H1 (cell line): ENCODE measurements around the gene SLC6A18. TPM values are rescaled to one million over a fixed set of nuclear protein-coding genes. Genes with fewer than 3 reads are reported as not detected.

ENCODE experiments used
- CTCF ChIA-PET: fragments of 300-600 bp; sonication (Branson Sonifier 250); formaldehyde crosslinking; loops from one replicate; lab custom pipeline; 2021; ENCODE audit not compliant: partially characterized antibody; lab: Charles Lee
- POLR2A ChIA-PET: fragments of 300-600 bp; sonication (Branson Sonifier 250); formaldehyde crosslinking; loops from one replicate; lab custom pipeline; 2021; ENCODE audit warnings: inconsistent platforms; ENCODE audit not compliant: partially characterized antibody; lab: Charles Lee
- DNase-seq, 2 experiments: peaks; one replicate each; pipeline versions ENCODE4 v3.0.0 to v3.0.0-alpha.2; 2010 to 2022; ENCODE audit warnings: low spot score in 2 of 2, low read depth in 1 of 2, mixed read lengths in 1 of 2
- FAIRE-seq: peaks from 2 replicates; lab custom pipeline; 2011; peaks lifted over from hg19 to GRCh38; lab: Jason Lieb, UNC
- H2AFZ ChIP-seq: 2 replicates; pipeline ENCODE4 v1.8.1; 2012; ENCODE audit warnings: low read length, inconsistent platforms
- H2AK5ac ChIP-seq: 2 replicates; pipeline ENCODE4 v1.6.1; 2013; ENCODE audit warnings: low read depth, low read length
- H2BK120ac ChIP-seq: replicated peaks from 2 replicates; pipeline ENCODE3; 2013; ENCODE audit warnings: low read depth, low read length, inconsistent platforms
- H2BK12ac ChIP-seq: 2 replicates; pipeline ENCODE4 v1.6.1; 2013; ENCODE audit warnings: low read depth, low read length
- H2BK15ac ChIP-seq: 2 replicates; pipeline ENCODE4 v1.6.1; 2013; ENCODE audit warnings: low read length
- H2BK20ac ChIP-seq: 2 replicates; pipeline ENCODE4 v1.6.1; 2013; ENCODE audit warnings: low read length
- H2BK5ac ChIP-seq: 2 replicates; pipeline ENCODE4 v1.6.1; 2013; ENCODE audit warnings: low read depth, low read length
- H3K14ac ChIP-seq: 2 replicates; pipeline ENCODE4 v1.6.1; 2013; ENCODE audit warnings: inconsistent platforms; ENCODE audit not compliant: insufficient read length
- H3K18ac ChIP-seq: 2 replicates; pipeline ENCODE4 v1.6.1; 2013; ENCODE audit warnings: low read length; ENCODE audit errors: extremely low read depth
- H3K23ac ChIP-seq: 2 replicates; pipeline ENCODE4 v1.6.1; 2013; ENCODE audit warnings: inconsistent platforms; ENCODE audit not compliant: insufficient read length
- H3K23me2 ChIP-seq: 2 replicates; pipeline ENCODE4 v1.6.1; 2013; ENCODE audit warnings: low read depth, low read length
- H3K27ac ChIP-seq: 2 replicates; pipeline ENCODE4 v1.6.1; 2011; ENCODE audit warnings: low read depth, low read length, inconsistent platforms
- H3K27me3 ChIP-seq, 4 experiments: replicated peaks in 1 of 4; 1 replicate in 1 of 4; 2 replicates in 3 of 4; pipeline versions ENCODE4 v1.6.1 to v1.8.1; 2011 to 2013; ENCODE audit warnings: low read length in 3 of 4, mild to moderate bottlenecking in 3 of 4, inconsistent platforms in 2 of 4, mixed read lengths in 2 of 4, moderate library complexity in 1 of 4; ENCODE audit not compliant: control insufficient read depth in 3 of 4, insufficient read depth in 3 of 4; ENCODE audit errors: extremely low read depth in 1 of 4
- H3K36me3 ChIP-seq, 4 experiments: 2 replicates each; pipeline versions ENCODE4 v1.6.1 to v1.8.1; 2011 to 2013; ENCODE audit warnings: mild to moderate bottlenecking in 4 of 4, low read length in 3 of 4, moderate library complexity in 2 of 4, control low read depth in 1 of 4, inconsistent platforms in 1 of 4; ENCODE audit not compliant: insufficient read depth in 4 of 4, control insufficient read depth in 2 of 4
- H3K4ac ChIP-seq: replicated peaks from 2 replicates; pipeline ENCODE3; 2013; ENCODE audit warnings: low read length, low read depth, mixed read lengths, inconsistent platforms; ENCODE audit not compliant: insufficient read length
- H3K4me1 ChIP-seq, 4 experiments: replicated peaks in 1 of 4; 1 replicate in 1 of 4; 2 replicates in 3 of 4; pipeline versions ENCODE4 v1.6.1 to v1.8.1; 2011 to 2013; ENCODE audit warnings: low read length in 3 of 4, inconsistent platforms in 2 of 4, mixed read lengths in 1 of 4; ENCODE audit not compliant: insufficient read depth in 4 of 4, control insufficient read depth in 3 of 4
- H3K4me2 ChIP-seq, 2 experiments: 2 replicates each; pipeline versions ENCODE4 v1.6.1 to v1.8.1; 2011 to 2013; ENCODE audit warnings: low read depth in 2 of 2, low read length in 2 of 2, control low read depth in 1 of 2, inconsistent platforms in 1 of 2, mild to moderate bottlenecking in 1 of 2; ENCODE audit not compliant: insufficient read depth in 1 of 2
- H3K4me3 ChIP-seq, 4 experiments: fragments of 200-600, 300-600 bp in 1 of 4; sonication (generic), shearing (Covaris generic), sonication (Bioruptor Twin) in 1 of 4; 2 replicates each; pipeline versions ENCODE4 v1.5.1 to v1.8.1; 2011 to 2016; ENCODE audit warnings: low read length in 4 of 4, low read depth in 3 of 4, control low read depth in 2 of 4, inconsistent platforms in 2 of 4, mild to moderate bottlenecking in 2 of 4, mixed read lengths in 1 of 4, moderate library complexity in 1 of 4; ENCODE audit not compliant: insufficient read depth in 2 of 4; ENCODE audit errors: extremely low read depth in 1 of 4
- H3K56ac ChIP-seq: replicated peaks from 2 replicates; pipeline ENCODE3; 2013; ENCODE audit warnings: low read depth, mild to moderate bottlenecking, mixed read lengths, low read length, inconsistent platforms; ENCODE audit not compliant: insufficient read length
- H3K79me1 ChIP-seq: 2 replicates; pipeline ENCODE4 v1.6.1; 2013; ENCODE audit warnings: low read depth, low read length, control low read depth
- H3K79me2 ChIP-seq, 2 experiments: 2 replicates each; pipeline versions ENCODE4 v1.6.1 to v1.8.1; 2012 to 2013; ENCODE audit warnings: low read length in 2 of 2, mild to moderate bottlenecking in 2 of 2, inconsistent platforms in 1 of 2; ENCODE audit not compliant: insufficient read depth in 2 of 2, control insufficient read depth in 1 of 2
- H3K9ac ChIP-seq, 4 experiments: replicated peaks in 1 of 4; 1 replicate in 1 of 4; 2 replicates in 3 of 4; pipeline versions ENCODE4 v1.6.1 to v1.8.1; 2011 to 2013; ENCODE audit warnings: low read depth in 3 of 4, low read length in 3 of 4, control low read depth in 2 of 4, mild to moderate bottlenecking in 2 of 4, moderate library complexity in 2 of 4, inconsistent platforms in 1 of 4; ENCODE audit errors: extremely low read depth in 1 of 4
- H3K9me3 ChIP-seq, 2 experiments: 2 replicates each; pipeline versions ENCODE4 v1.6.1 to v1.8.1; 2012 to 2013; ENCODE audit warnings: mild to moderate bottlenecking in 2 of 2, moderate library complexity in 2 of 2, control low read depth in 1 of 2, inconsistent platforms in 1 of 2, low read depth in 1 of 2, low read length in 1 of 2, mixed read lengths in 1 of 2; ENCODE audit not compliant: insufficient read depth in 2 of 2
- H4K20me1 ChIP-seq, 2 experiments: replicated peaks in 1 of 2; 2 replicates each; pipeline versions ENCODE3 to v1.8.1; 2011 to 2013; ENCODE audit warnings: inconsistent platforms in 2 of 2, low read length in 2 of 2, mild to moderate bottlenecking in 1 of 2; ENCODE audit not compliant: insufficient read depth in 2 of 2, control insufficient read depth in 1 of 2
- H4K5ac ChIP-seq: 2 replicates; pipeline ENCODE4 v1.6.1; 2013; ENCODE audit warnings: low read length, low read depth, mixed read lengths, inconsistent platforms; ENCODE audit not compliant: insufficient read length
- H4K8ac ChIP-seq: 2 replicates; pipeline ENCODE4 v1.8.0; 2013; ENCODE audit warnings: mild to moderate bottlenecking, moderate library complexity, low read length, inconsistent platforms; ENCODE audit not compliant: insufficient read depth; ENCODE audit errors: extremely low read depth
- H4K91ac ChIP-seq: replicated peaks from 2 replicates; pipeline ENCODE3; 2013; ENCODE audit warnings: low read length, mixed read lengths, inconsistent platforms; ENCODE audit not compliant: insufficient read length
- CBX8 ChIP-seq: fragments of 300-800, 300-1000 bp; sonication (generic); IDR thresholded peaks from 2 replicates; pipeline ENCODE4 v1.7.1; 2016; ENCODE audit warnings: low read depth, low read length, borderline replicate concordance
- SP2 ChIP-seq: IDR thresholded peaks from 2 replicates; pipeline ENCODE4 v1.6.1; 2012; ENCODE audit warnings: mild to moderate bottlenecking, low read length, inconsistent platforms
- TAF7 ChIP-seq: optimal IDR thresholded peaks from 2 replicates; pipeline ENCODE3; 2011; ENCODE audit warnings: low read depth, mild to moderate bottlenecking, inconsistent platforms, low read length, moderate library complexity, borderline replicate concordance
- WGBS, 2 experiments: shearing (Covaris generic) in 1 of 2; methylation state at CpG; one replicate each; pipeline versions ENCODE4 v1.1.6 to v1.1.7; 2013 to 2015; ENCODE audit warnings: low lambda C conversion rate in 2 of 2, mixed read lengths in 2 of 2, inconsistent platforms in 1 of 2, low coverage in 1 of 2, missing lambda C conversion rate in 1 of 2; ENCODE audit not compliant: insufficient replicate concordance in 2 of 2, insufficient coverage in 1 of 2, insufficient read length in 1 of 2; ENCODE audit errors: extremely low coverage in 1 of 2, missing lambda C conversion rate in 1 of 2; 5-methylcytosine and 5-hydroxymethylcytosine counted together
- polyA plus RNA-seq, 7 experiments: library from polyadenylated mRNA; depleted of rRNA in 3 of 7; stranded (reverse) in 5 of 7; unstranded in 2 of 7; fragments of >200 nt in 5 of 7; fragments of 200-250 nt in 2 of 7; gene quantifications; 1 replicate in 5 of 7; 2 replicates in 1 of 7; 4 replicates in 1 of 7; pipeline versions ENCODE4 v1.2.1 to v1.2.3, GENCODE V29; 2011 to 2013; ENCODE audit warnings: missing spikeins in 2 of 7, mixed read lengths in 2 of 7
- total RNA-seq: library from RNA; stranded (reverse); fragmentation: NEBNext Ultra II Directional; extraction: Animal tissue kit (Norgen Biotek cat#: 25700); gene quantifications from 2 replicates; pipeline ENCODE4 v1.2.1, GENCODE V29; 2021

The SLC6A18 gene
- total and polyA plus RNA-seq, 2 of the 8 experiments (the other 6 are each of a cell fraction or from before 2014, with no cell fraction given): not detected

GRCh38 chr5:1180096-1180495 lies 45.1 kb upstream of the SLC6A18 start:
- H3K4me3 ChIP-seq: no peak overlapping the region
- no peaks in the 10 kb centered on the region for H3K23me2 ChIP-seq
- no peaks in the 10 kb centered on the region for H3K79me2 ChIP-seq
- no peak overlapping the region for H2AK5ac ChIP-seq
- H3K4ac ChIP-seq: no peak overlapping the region
- no peak overlapping the region for H3K4me2 ChIP-seq
- H2BK15ac ChIP-seq: no peak overlapping the region
- no peak overlapping the region for H3K9ac ChIP-seq
- CTCF ChIA-PET: interaction anchor here (1.2 to 5.5 kb wide), 3 partner anchors 12 to 200 kb away, joined by 3 to 30 read pairs (median 3); no protein-coding TSS in a partner anchor
- no peaks in the 10 kb centered on the region for H3K36me3 ChIP-seq
- POLR2A ChIA-PET: interaction anchor here (1.0 kb wide), 1 partner anchor 47 kb away, joined by 3 read pairs; no protein-coding TSS in a partner anchor
- WGBS, 2 experiments: 80% methylated on average over 2 of the region's 20 CpGs; no CpG with 5 or more reads in 1 of the 2 experiments
- H4K20me1 ChIP-seq: no peaks in the 10 kb centered on the region
- H3K14ac ChIP-seq: no peak overlapping the region
- H3K23ac ChIP-seq: no peak overlapping the region
- H2BK20ac ChIP-seq: no peak overlapping the region
- 0 out of 7 replicates have a peak, but pooled peaks cover 0 to 4% (median 0%) of the 10 kb centered on the region in 4 experiments for H3K4me1 ChIP-seq
- DNase-seq (no peak), FAIRE-seq (no peak)
- H3K18ac ChIP-seq: no peak overlapping the region
- H3K27ac ChIP-seq: no peak overlapping the region
- no peak overlapping the region for H2BK120ac ChIP-seq
- H2BK12ac ChIP-seq: no peak overlapping the region
- H3K56ac ChIP-seq: no peak overlapping the region
- no peaks in the 10 kb centered on the region for H3K27me3 ChIP-seq
- H4K91ac ChIP-seq: no peak overlapping the region
- H2BK5ac ChIP-seq: no peak overlapping the region
- no peak overlapping the region for H4K8ac ChIP-seq
- no peaks in the 10 kb centered on the region for H3K79me1 ChIP-seq
- H2AFZ ChIP-seq: no peak overlapping the region
- H3K9me3 ChIP-seq: peaks cover 0 to 2% of the 10 kb centered on the region in 2 experiments; a peak in 2 of 4 replicates
- no peak overlapping the region for H4K5ac ChIP-seq
- no peak for TF ChIP-seq SP2
- no peak for TF ChIP-seq TAF7
- TF ChIP-seq CBX8: no peak
